ELR (cell line): ENCODE measurements around the gene KATNAL2.
"Not testable (repeated sequence)": the region's sequence is repeated elsewhere in the genome, so short reads cannot be mapped to it uniquely, and the experiment has no call there.

Experiments used
- DNase-seq: peaks from one replicate; pipeline ENCODE4 v3.0.0-alpha.2; 2015; ENCODE audit warnings: low read depth

KATNAL2 gene

DNA sequence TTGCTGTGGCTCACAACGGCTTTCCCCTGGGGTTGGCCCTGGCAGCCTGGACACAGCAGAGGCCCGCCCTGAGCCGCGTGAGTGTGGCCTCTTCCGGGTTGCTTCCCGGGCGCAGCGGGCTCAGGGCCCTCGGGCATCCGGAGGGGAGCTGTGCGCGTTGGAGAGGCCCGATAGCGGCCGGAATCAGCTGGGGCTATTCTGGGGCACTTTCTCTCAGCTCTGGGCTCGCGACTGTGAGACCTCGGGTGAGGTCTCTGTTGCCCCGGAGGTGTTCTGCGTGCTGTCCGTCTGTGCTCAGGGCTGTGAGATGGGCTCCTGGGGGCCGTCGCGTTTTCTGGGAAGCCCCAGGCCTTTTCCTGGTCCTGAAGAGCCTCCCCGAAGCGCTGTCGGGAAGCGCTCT lies 117.2 kb downstream of the KATNAL2 start:
- not testable (repeated sequence) for DNase-seq

GRCh38 chr18:47035156-47035671 lies 117.8 kb downstream of the KATNAL2 start, which contains the start of gene ELOA2:
TSS of gene ELOA2 (minus strand) at chr18:47035621. CDS start at chr18:47035264, 357 bp downstream.
- no peak for DNase-seq

GRCh38 chr18:47036298-47036874 lies 119.0 kb downstream of the KATNAL2 start:
- peak; percentile 46 for DNase-seq

- DNase-seq: no peak
These were observed 119.7 kb downstream of the KATNAL2 start for GRCh38 chr18:47036927-47037578.

DNA sequence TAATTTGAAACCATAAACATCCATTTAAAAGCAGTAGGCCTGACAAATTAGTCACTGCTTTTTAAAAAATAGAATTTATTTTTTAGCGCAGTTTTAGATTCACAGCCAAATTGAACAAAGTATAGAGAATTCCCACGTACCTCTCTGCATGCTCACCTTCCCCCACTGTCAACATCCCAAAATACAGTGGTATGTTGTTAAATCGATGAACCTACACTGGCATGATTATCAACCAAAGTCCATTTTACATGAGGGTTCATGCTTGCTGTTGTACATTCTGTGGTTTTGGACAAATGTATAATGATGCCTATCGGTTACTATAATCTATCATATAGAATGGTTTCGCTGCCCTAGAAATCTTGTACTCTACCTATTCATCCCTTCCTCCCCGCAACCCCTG lies 123.6 kb downstream of the KATNAL2 start:
- no peak for DNase-seq

DNA sequence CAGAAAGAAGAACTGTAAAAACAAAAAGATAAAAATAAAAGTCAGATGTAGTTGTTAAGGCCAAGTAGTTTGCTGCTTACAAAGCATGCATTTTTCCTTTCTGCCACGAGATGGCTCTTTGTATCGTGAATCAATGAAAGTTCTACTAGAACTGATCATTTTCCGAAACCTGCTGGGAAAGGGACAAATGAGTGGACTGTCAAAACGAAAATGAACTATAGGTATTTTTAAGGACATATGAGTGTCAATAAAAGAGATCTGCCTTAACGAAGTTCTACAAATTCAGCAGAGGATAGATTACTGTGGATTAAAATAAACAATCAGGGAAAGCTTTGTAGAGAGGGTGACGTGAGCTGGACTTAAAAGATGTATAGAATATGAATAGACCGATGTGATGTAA lies 133.1 kb downstream of the KATNAL2 start:
- DNase-seq: peak; percentile 62

DNA sequence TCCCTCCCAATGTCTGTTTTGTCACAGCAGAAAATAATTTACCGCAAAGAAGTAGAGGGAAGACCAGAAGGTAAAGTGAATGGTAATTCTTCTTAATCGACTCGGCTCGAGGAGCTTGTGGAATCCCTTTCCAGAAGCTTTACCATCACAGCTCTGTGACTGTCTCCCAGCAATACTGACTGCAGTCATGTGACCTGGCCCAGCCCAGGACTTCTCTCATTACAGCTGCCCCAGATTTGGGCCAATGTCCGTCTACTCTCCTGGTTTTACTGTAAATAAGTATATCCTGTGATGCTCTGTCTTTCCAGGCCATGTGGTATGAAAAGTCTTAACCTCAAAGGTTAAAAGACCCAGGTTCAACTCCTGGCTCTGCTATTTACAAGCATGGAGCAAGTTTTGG lies 137.0 kb downstream of the KATNAL2 start:
- no peak for DNase-seq

DNA sequence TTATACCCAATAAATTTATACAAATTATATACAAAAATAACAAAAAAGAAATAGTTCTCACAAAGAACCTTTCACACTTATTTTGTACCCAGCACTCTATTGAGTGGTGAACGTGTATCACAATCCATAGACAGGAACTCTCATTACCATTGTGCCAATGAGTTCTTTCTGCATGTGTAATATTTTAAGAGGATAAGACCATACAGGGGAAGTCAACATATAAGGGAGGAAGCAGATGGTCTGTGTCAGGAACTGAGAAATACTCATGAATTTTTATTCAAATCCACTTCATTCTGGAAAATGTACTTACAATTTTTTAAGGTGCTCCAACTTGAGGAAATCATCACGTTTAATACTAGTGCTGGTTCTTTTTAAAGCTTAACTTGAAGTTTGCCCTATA lies 145.1 kb downstream of the KATNAL2 start:
- no peak for DNase-seq

GRCh38 chr18:47063096-47063495 lies 145.7 kb downstream of the KATNAL2 start:
- no peak for DNase-seq

DNA sequence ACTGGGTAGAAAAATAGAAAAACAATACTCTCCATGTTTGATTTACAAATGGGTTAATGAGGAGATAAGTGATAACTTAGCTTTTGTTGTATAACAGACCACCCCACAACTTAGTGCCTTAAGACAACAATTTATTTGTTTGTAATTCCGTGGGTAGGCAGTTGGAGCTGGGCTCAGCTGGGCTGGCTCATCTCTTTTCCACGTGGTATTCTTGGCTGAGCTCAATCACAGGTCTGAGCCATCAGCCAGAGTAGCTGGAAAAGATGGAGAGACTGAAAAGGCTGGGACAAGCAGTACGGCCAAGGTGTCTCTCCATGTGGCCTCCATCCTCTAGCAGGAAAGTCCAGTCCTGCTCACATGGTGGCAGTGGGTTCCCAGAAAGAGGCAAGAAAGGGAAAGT lies 150.2 kb downstream of the KATNAL2 start:
- no peak for DNase-seq

DNA sequence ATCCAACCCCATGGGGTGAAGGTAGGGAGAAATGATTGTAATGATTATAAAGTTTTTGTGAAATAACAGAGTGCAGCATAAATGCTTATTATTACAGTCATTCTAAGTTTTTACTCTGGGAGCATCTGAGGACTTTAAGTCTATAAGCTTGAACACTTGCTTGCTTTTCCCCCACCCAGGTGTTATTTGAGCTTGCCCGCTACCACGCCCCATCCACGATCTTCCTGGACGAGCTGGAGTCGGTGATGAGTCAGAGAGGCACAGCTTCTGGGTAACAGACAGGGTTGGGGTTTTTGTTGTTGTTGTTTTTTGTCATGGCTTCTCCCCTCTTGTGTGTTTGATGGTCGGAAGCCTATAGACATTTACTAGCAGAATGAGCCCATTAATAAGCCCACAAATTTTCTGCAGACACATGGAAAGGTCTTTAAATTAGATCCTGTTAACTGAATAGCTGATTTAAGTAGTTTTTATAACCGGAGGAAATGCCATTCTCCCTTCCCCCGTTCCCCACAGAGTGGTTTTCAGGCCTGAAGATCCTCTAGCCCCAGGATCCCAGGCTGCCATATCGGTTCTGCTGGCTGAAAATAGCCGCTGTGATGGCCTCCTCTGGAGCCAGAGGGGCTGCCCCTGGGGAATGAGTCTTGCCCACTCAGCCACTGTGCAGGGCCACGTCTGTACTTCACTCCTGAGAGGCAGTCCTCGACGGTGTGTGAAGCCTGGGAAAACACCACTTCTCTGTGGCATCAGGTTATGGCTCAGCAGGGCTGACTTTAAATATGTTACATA lies 157.9 kb downstream of the KATNAL2 start:
- DNase-seq: peak; percentile 40

DNA sequence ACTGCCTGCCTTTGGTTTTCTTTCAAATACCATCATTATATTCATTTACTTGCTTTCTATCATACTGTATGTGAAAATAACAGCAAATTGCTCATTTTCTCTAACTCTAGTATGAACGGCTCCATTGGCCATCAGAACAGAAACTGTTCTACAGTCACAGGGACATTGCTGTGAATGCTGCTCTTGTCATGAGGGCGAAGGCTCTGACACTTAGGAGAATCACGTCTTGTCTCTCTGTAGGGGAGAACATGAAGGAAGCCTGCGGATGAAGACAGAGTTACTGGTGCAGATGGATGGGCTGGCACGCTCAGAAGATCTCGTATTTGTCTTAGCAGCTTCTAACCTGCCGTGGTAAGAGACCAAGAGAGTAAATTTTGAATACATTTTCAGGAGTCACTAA lies 159.7 kb downstream of the KATNAL2 start:
- DNase-seq: no peak

DNA sequence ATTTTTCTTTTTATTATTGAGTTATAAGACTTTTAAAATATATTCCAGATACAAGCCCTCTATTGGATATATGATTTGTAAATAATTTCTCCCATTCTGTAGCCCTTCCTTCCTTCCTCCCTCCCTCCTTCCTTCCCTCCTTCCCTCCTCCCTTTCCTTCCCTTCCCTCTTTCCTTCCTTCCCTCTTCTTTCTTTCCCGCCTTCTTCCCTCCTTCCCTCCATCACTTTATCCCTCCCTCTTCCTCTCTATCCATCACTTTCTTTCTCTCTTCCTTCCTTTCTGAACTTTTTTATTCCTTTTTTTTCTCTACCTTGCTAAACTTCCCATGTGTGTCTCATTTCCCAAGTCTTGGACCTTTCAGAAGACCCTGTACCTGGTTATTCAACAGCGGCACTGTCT lies 163.5 kb downstream of the KATNAL2 start:
- DNase-seq: no peak

DNA sequence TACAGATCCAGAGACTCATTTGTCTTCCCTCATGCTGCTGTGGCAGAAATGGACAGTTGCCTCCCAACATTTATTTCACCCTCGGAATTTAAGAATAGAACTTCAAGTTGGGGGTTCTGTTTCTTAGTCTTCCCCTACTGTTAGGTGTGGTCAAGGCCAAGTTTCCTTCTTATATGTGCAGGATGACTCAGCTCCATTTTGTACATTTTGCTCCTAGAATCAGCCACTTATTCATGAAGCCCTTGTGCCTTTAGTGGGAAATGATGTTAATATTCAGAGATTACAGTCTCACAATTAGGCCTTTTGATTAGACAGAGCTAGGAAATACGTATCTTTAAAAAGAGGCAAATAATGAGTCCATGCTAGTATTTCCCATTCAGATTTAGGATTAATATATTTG lies 164.2 kb downstream of the KATNAL2 start:
- peak; percentile 4 for DNase-seq

GRCh38 chr18:47087676-47088075 lies 170.3 kb downstream of the KATNAL2 start:
- no peak for DNase-seq

DNA sequence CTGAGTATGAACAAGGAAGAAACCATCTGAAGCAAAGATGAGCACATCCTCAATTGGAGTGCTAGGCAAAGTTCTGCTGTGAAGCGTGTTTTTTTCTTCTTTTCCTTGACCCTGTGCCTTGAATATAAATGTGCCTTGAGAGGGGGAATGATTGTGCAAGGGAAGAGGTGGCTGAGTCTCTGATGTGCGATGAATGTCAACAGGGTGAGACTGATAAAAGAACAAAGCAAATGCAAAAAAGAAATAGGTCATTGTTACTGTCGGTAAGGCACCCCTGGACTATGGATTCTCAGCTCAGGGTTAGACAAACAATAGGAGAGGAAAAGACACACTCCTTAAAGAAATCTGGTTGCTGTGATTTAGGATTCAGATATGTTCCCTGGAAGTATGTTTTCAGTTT lies 178.4 kb downstream of the KATNAL2 start:
- DNase-seq: no peak

DNA sequence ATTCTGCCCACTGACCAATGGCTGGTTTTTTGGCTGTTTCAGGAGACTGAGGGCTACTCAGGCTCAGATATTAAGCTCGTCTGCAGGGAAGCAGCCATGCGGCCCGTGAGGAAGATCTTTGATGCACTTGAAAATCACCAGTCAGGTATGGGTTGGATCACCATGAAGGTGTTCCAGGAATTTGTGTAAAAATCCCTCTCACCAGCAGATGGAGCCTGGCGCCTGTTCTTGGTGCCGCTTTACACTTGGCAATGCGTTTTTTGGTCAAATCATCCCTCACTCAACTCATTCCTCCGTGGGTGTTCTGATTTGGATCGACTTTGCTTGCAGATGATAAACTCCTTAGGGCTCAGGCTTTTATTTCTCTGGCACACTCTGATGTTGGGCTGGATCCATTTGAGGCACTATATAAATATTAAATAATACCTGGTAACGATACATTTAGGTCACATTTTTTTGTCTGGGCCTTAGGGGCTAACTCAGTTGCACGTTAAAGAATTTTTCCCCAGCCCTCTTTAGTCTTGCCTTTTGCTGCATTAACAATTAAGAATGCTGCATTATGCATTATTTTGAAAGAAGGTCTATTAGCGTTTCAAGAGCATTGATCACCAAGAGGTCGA lies 182.9 kb downstream of the KATNAL2 start:
- peak; percentile 65 for DNase-seq

DNA sequence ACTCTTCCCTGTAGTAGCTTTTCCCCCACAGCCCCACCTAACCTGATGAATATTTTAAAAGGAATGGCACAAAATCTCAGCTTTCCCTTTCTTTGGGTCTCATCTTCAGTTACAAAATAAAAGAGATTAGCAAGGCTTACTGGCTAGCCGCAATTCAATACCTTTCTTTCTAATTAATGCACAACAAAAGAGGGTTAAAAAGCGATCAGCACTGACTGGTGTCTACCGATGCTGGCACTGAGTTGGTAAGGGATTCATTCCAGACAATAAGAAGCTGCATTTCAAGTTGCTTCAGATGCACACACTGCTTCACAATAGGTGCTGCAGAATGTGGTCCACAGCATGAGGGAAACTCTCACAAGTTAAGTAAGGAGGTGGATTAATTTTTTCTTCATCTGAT lies 191.0 kb downstream of the KATNAL2 start:
- DNase-seq: no peak

- DNase-seq: no peak
These were observed 191.6 kb downstream of the KATNAL2 start for GRCh38 chr18:47108998-47109405.

DNA sequence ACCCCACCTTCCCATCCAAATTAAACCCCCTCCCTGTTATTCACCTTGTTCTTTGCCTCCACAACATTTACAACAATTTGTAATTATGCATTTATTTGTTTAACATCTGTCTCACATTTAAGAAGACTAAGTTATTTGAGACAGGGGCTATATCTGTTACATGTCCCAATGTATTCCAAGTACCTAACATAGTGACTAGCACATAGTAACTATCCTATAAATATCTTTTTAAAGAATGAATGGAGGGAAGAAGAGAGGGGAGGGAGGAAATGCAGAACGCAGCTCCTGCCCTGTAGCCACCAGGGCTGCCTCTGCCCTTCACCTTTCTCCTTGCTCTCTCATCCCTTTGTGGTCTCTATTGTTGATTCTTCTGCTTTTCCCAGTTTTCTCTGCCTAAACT lies 192.3 kb downstream of the KATNAL2 start:
- DNase-seq: no peak

- peak; percentile 54 for DNase-seq
These were observed 193.3 kb downstream of the KATNAL2 start for GRCh38 chr18:47110492-47111274.
